KOPT-K1 (cell line): ENCODE measurements around the gene ATG7.
"Not testable (repeated sequence)": the region's sequence is repeated elsewhere in the genome, so short reads cannot be mapped to it uniquely, and the experiment has no call there.

Experiments
- H3K27ac ChIP-seq: fragments of 200-600 bp; sonication (generic); 2 replicates; pipeline ENCODE4 v1.5.1; 2016; ENCODE audit warnings: antibody characterized with exemption, mild to moderate bottlenecking, low read depth, low read length; ENCODE audit not compliant: poor library complexity, severe bottlenecking
- H3K36me3 ChIP-seq: fragments of 200-600 bp; sonication (generic); 2 replicates; pipeline ENCODE4 v1.5.1; 2017; ENCODE audit warnings: antibody characterized with exemption, mild to moderate bottlenecking, low read length, moderate library complexity; ENCODE audit not compliant: insufficient read depth
- H3K9me3 ChIP-seq: fragments of 200-600 bp; sonication (generic); 2 replicates; pipeline ENCODE4 v1.5.1; 2017; ENCODE audit warnings: antibody characterized with exemption, low read length, mild to moderate bottlenecking; ENCODE audit not compliant: insufficient read depth, poor library complexity, severe bottlenecking

Gene ATG7

DNA sequence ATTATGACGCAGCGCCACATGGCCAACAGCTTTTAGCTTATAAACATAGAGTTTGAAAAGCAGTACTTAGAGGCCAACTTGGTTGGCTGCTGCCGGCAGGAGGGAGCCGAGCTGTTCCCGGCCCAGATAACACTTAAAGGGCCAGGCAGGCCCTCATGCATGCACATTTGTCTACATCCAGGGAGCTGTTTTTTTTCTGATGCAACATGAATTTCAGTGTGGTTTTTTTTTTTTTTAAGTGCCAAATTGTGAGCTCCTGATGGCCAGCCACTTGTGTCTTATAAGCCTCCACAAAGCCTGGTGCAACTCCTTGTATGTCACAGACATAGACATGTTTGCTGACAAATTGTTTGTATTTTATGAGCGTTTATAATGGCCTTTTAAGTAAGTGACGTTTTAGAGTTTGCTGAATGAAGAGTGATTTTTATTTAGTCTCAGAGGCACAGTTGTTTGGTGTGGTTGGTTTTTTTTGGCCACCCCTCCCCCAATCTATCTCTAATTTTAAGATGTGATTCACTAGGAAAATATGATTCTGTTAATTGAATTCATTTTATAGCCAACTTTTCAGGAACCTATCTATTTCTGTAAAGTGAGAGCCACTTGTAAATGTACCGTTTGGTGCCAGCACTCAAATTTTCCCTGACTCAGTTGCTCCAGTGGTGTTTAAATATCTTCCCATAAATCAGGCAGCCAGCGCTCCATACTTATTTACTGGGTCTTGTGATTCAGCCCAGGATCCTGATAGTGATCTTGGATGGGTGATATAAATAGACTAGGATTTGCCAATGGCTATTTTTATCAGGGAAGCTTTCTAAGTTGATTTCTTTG, 237.2 kb downstream of the ATG7 start:
- H3K9me3 ChIP-seq, result no peaks in the 10 kb centered on the region
- no peaks in the 10 kb centered on the region for H3K36me3 ChIP-seq
- no peak overlapping the region for H3K27ac ChIP-seq

DNA sequence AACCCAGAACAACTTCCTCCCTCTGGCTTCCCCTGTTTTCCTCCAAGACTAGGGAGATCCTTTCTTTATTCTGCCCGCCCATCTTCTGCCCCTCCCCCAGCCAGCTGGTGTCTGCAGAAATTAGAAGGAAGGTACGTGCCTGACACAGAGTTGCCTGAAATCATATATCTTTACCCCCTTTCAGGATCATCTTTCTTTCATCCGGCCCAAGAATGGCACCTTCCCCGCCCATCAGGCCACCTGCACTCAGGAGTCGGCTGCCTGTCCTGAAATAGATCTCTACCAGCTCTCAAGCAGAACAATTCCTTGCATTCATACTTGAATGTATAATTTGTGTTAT, 237.8 kb downstream of the ATG7 start:
- Histone ChIP-seq H3K36me3 (no peaks in the 10 kb centered on the region), H3K27ac (no peak overlapping the region), H3K9me3 (no peaks in the 10 kb centered on the region)

DNA sequence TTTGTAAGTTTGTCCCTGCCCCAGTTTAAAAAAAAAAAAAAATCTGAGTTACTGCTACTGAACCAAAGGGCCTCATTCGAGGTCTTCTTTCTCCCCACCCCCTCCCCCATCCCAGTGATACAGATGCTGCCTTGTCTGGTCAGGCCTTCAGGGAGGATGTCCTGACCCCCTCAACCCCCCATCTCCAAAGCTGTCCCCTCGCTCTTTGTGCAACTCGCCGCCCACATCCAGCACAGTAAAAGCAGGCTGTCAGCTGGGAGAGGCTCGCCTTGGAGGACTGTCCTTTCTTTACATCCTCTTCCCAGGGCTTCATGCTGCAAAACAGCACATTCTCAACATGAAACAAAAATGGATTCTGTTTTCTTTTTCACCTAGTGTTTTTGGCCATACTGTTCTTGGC, 238.2 kb downstream of the ATG7 start:
- no peaks in the 10 kb centered on the region for H3K9me3 ChIP-seq
- H3K27ac ChIP-seq, result no peak overlapping the region
- no peaks in the 10 kb centered on the region for H3K36me3 ChIP-seq

DNA sequence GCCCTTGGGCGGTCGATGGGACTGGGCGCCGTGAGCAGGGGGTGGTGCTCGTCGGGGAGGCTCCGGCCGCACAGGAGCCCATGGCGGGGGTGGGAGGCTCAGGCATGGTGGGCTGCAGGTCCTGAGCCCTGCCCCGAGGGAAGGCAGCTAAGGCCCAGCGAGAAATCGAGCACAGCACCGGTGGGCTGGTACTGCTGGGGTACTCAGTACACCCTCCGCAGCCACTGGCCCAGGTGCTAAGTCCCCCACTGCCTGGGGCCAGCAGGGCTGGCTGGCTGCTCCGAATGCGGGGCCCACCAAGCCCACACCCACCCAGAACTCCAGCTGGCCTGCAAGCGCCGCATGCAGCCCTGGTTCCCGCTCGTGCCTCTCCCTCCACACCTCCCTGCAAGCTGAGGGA, 239.4 kb downstream of the ATG7 start:
- not testable (repeated sequence) for H3K9me3 ChIP-seq, H3K27ac ChIP-seq, H3K36me3 ChIP-seq

DNA sequence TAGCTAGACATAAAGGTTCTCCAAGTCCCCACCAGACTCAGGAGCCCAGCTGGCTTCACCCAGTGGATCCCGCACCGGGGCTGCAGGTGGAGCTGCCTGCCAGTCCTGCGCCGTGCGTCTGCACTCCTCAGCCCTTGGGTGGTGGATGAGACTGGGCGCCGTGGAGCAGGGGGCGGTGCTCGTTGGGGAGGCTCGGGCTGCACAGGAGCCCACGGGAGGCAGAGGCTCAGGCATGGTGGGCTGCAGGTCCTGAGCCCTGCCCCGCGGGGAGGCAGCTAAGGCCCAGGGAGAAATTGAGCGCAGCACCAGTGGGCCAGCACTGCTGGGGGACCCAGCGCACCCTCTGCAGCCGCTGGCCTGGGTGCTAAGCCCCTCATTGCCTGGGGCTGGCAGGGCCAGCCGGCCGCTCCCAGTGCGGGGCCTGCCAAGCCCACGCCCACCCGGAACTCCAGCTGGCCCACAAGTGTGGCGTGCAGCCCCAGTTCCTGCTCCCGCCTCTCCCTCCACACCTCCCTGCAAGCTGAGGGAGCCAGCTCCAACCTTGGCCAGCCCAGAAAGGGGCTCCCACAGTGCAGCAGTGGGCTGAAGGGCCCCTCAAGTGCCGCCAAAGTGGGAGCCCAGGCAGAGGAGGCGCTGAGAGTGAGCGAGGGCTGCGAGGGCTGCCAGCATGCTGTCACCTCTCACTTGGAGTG, 241.1 kb downstream of the ATG7 start:
- H3K9me3 ChIP-seq, H3K27ac ChIP-seq, H3K36me3 ChIP-seq: not testable (repeated sequence)

DNA sequence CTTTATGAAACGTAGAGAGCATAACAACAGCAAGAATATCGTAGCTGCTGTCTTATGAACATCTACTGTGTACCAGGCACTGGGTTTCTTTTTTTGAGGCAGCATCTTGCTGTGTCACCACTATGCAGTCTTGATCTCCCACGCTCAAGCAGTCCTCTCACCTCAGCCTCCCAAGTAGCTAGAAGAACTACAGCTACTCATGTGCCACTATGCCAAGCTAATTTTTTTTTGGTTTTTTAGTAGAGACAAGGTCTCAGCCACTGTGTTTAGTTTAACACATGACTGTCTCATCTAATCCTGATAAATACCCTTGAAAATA, 241.6 kb downstream of the ATG7 start:
- Histone ChIP-seq H3K9me3 (no peaks in the 10 kb centered on the region), H3K36me3 (no peaks in the 10 kb centered on the region), H3K27ac (no peak overlapping the region)

DNA sequence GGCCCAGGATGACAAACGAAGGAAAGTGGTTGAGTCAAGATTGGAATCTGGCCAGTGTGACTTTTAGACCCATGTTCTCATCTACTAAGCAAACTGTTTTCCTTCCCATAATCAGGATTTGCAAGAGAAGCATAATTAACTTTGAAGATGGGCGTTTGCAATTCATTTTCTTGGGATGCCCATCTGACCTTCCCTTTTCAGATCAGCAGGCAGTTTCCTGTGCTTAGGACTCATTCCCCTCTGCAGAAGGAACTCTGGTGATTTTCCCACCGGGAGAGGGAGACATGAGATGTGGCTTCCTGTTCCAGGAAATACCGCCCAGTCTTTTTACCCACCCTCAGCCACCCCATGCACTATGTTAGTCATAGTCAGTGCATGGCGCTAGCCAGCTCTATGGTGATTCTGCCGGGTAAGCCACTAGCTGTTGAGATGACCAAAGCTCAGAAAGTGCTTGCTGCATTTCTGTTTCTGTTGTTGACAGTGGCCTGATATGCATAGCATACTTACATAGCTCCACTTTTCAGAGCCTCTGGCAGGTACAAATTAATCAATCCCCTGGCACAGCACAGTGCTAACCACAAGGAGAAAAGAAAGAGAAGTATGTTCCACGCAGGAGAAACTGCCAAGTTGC, 242.1 kb downstream of the ATG7 start:
- Histone ChIP-seq H3K36me3 (no peaks in the 10 kb centered on the region), H3K9me3 (no peaks in the 10 kb centered on the region), H3K27ac (no peak overlapping the region)

DNA sequence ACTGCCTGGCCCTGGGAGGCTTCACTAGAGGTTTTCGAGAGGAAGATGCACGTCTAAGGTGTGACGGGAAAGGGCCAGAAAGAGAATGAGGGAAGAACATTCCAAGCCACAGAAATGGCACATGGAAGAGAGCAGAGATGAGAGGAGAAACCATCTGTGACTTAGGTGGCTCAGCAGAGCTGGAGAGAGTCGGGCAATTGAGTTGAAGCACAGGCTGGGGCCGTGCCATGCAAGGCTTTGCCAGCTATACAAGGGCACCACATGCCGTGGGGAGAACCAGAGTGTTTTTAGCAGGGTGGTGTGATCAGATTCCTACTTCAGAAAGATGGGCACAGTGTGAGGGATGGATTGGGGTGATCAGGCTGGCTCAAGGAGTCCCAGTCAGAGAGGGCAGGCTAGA, 245.4 kb downstream of the ATG7 start:
- H3K9me3 ChIP-seq, result no peaks in the 10 kb centered on the region
- H3K27ac ChIP-seq, result no peak overlapping the region
- H3K36me3 ChIP-seq, result no peaks in the 10 kb centered on the region

DNA sequence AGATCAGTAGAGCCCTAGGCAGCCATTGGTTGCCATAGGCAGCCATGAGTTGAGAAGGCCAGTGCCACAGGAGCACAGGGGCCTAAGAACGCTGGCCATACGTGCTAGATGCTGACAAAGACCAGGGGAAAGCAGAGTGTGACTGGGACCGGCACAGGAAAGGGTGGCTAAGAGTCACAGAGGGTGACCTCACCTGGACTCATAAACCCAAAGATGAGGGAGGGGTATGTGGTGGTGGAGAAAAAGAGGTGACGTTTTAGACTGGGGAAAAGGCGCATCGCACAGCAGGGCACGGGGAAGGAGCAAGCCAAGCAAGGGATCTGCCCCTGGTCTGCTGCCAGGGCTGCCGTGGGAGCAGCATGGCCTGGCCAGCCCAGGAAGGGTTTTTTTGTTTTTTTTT, 249.0 kb downstream of the ATG7 start:
- no peaks in the 10 kb centered on the region for H3K9me3 ChIP-seq
- no peak overlapping the region for H3K27ac ChIP-seq
- H3K36me3 ChIP-seq, result no peaks in the 10 kb centered on the region

DNA sequence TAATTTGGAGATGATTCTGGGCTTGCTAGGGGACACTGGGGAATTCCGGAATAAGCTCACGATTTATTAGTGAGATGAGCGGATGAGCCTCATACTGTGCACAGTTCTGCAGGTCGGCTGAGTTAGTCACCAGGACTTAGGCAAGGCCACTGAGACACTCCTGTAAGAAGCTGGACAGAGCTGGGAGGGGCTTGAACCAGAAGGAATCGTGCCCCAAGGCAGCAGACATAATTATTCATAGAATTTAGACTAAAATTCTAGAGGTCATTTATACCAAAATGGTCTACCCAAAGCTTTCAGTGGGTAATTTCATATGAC, 250.2 kb downstream of the ATG7 start:
- Histone ChIP-seq H3K9me3 (no peaks in the 10 kb centered on the region), H3K27ac (no peak overlapping the region)

DNA sequence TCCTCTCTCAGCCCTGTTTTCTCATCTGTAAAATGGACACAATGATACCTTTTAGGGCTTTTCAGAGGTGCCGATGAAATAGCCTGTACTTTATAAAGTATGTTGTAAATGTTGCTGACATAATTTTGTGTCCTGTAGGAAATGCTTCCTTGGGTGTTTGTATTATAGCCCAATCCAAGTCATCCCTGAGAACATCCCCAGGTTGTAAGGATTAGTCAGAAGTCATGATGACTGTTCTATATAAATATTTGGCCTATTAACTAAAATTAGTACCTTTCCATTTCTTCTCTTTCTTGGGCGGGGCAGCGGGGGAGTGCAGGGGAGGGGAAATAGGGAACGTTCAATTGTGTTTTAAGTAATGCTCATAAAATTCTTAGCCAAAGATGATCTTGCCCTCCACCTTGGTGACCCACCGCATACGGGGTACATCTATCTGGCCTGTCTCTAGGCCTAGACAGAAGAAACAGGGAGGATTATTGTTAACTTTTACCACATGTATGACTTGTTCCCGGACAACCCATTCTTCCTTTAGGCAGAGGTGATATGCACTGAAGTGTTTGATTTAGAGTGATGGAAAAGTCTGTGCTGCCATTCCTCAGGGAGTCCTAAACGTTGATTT, 250.9 kb downstream of the ATG7 start:
- H3K36me3 ChIP-seq, result no peaks in the 10 kb centered on the region

More for the DNA sequence above, 250.2 kb downstream of the ATG7 start:
- H3K36me3 ChIP-seq, result no peaks in the 10 kb centered on the region

DNA sequence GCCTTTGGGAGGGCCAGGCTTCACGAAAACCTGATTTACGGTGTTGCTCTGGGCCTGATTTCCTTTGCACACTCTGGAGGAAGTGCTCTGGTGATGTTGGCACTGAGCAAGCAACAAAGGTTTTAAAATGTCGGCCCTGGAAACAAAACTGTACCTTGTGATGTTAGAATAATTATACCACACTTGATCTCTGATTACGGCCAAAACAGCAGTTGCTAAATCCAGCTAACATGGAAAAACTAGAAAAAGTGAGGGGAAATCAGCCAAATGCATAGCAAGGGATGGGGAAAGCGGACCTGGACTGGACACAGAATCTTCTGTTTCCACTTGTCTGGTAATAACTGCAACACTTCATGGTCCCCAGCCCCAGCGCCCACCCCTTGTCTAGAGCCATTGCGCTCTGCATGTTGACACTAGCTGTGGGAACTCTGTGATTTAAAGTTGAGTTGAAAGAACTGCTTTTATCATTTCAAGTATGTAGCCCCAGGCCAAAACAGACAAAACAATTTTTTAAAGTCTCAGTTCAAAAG, 251.4 kb downstream of the ATG7 start:
- no peak overlapping the region for H3K27ac ChIP-seq
- no peaks in the 10 kb centered on the region for H3K9me3 ChIP-seq
- no peaks in the 10 kb centered on the region for H3K36me3 ChIP-seq

More for the DNA sequence above, 250.9 kb downstream of the ATG7 start:
- Histone ChIP-seq H3K27ac (no peak overlapping the region), H3K9me3 (no peaks in the 10 kb centered on the region)

DNA sequence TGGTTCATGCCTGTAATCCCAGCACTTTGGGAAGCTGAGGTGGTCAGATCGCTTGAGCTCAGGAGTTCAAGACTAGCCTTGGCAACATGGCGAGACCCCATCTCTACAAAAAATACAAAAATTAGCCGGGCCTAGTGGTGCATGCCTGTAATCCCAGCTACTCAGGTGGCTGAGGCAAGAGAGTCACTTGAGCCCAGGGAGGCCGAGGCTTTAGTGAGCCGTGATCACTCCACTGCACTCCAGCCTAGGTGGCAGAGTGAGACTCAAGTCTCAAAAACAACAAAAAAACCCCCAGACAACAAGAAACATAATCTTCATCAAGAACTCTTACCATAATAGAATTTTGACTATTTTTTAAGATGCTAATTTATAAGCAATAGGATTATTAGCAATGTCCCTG, 253.9 kb downstream of the ATG7 start:
- H3K27ac ChIP-seq, H3K36me3 ChIP-seq, H3K9me3 ChIP-seq: not testable (repeated sequence)

DNA sequence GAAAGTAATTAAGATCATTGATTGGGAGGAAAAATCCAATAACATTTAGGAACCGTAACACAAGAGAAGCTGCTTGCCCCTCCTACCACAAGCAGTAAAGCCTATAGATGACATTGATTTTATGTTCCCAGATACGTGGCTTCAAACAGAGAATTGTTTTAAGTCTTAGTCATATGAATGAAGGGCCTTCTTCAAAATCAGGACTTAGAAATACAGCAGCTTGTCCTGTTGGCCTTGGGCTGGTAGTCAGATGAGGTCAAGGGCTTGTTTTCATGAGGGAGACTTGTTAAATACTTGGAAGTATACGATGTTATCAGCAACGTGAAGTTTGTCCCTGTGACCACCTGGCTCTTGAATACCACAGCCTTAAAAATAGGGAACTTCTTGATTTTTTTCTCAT, 257.1 kb downstream of the ATG7 start:
- no peak overlapping the region for H3K27ac ChIP-seq
- no peaks in the 10 kb centered on the region for H3K9me3 ChIP-seq
- no peaks in the 10 kb centered on the region for H3K36me3 ChIP-seq

DNA sequence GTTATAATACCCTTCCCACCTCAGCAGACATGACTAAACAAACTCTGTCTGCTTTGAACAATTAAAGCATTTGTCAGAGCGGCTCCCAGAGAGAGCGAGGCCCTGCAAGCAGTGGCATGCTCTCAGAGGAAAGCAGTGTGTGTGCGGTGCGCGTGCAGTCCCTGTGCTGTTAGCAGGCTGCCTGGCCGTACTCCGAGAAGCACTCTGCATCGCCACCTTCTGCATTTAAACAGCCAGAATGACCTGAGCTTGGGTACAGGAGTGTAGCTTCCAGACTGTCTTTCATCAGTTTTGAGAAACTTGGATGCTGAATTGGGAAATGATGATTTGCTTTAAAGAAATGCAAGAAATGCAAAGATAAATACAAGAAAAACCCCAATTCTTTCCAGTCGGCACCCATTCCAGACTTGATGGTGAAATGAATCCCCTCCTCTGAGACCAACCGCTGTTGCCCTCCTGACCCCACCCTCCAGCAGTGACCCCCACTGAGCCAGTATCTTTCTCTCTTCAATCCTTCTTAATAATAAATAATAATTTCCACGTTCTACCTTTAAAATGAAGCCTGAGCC, 258.0 kb downstream of the ATG7 start:
- Histone ChIP-seq H3K9me3 (no peaks in the 10 kb centered on the region), H3K27ac (no peak overlapping the region), H3K36me3 (no peaks in the 10 kb centered on the region)
